Activated CD8-positive, alpha-beta T cell treated with anti-CD3 and anti-CD28 coated beads for 36 hours (primary cell): ENCODE data around the gene EMC9. TPM values are rescaled to one million over a fixed set of nuclear protein-coding genes. Genes with fewer than 3 reads are reported as not detected.

Experiments used
- ATAC-seq: fragments of 200-7000 bp; cut with Tn5 transposase; one replicate; pipeline ENCODE4 v1.10.0; 2021; ENCODE audit warnings: mild to moderate bottlenecking, moderate library complexity
- CTCF ChIA-PET: fragments of 350-600 bp; sonication (Branson Sonifier 250); formaldehyde crosslinking; loops from one replicate; lab custom pipeline; 2021; ENCODE audit warnings: antibody characterized with exemption; lab: Charles Lee
- POLR2A ChIA-PET: fragments of 350-600 bp; sonication (Branson Sonifier 250); formaldehyde crosslinking; loops from one replicate; lab custom pipeline; 2021; ENCODE audit warnings: antibody characterized with exemption; lab: Charles Lee
- DNase-seq: peaks from one replicate; pipeline ENCODE4 v3.0.0-alpha.2; 2020
- H3K27ac Mint-ChIP-seq: one replicate; pipeline ENCODE4 v1.8.0; 2021; ENCODE audit warnings: mild to moderate bottlenecking, mixed read lengths
- H3K27me3 Mint-ChIP-seq: one replicate; pipeline ENCODE4 v1.8.0; 2021; ENCODE audit warnings: mixed read lengths
- H3K36me3 Mint-ChIP-seq: one replicate; pipeline ENCODE4 v1.8.0; 2021; ENCODE audit warnings: low read depth, mixed read lengths
- H3K4me1 Mint-ChIP-seq: one replicate; pipeline ENCODE4 v1.8.0; 2021; ENCODE audit warnings: low read depth, mixed read lengths
- H3K4me3 Mint-ChIP-seq: one replicate; pipeline ENCODE4 v1.8.0; 2021; ENCODE audit warnings: mild to moderate bottlenecking, moderate library complexity, mixed read lengths
- H3K9me3 Mint-ChIP-seq: one replicate; pipeline ENCODE4 v1.8.0; 2021; ENCODE audit warnings: mixed read lengths
- CTCF ChIP-seq: fragments of 200-600 bp; IDR thresholded peaks from one replicate; pipeline ENCODE4 v1.8.0; 2022; ENCODE audit warnings: antibody characterized with exemption, mild to moderate bottlenecking
- intact Hi-C: fragments of 100-400 bp; cut with micrococcal nuclease; formaldehyde crosslinking; loops from one replicate; pipeline ENCODE4 v1.10.0; 2022
- total RNA-seq, 2 experiments: library from RNA; stranded (reverse); gene quantifications; one replicate each; pipeline ENCODE4 v1.2.3, GENCODE V29; 2021

The EMC9 gene
- total RNA-seq, 2 experiments from 2014 or later: 39.0 to 39.9 TPM

DNA sequence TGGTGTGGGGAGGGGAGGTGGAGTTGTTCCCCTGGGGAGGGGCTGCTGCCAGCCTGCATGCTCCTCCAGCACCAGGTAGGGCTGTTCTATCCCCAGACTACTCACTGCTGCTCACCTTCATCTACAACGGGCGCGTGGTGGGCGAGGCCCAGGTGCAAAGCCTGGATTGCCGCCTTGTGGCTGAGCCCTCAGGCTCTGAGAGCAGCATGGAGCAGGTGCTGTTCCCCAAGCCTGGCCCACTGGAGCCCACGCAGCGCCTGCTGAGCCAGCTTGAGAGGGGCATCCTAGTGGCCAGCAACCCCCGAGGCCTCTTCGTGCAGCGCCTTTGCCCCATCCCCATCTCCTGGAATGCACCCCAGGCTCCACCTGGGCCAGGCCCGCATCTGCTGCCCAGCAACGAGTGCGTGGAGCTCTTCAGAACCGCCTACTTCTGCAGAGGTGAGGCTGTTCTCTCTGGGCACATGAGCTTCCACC is 23.2 kb upstream of the EMC9 start:
- ChIA-PET POLR2A (interaction anchor here (0.7 to 7.3 kb wide), 18 partner anchors 8 to 69 kb away, joined by 3 to 178 read pairs (median 5); partner anchors contain the start of genes DCAF11, IPO4, PSME2 and RNF31), CTCF (interaction anchor here (1.1 to 1.4 kb wide), 2 partner anchors 9 to 78 kb away, joined by 3 to 5 read pairs; partner anchors contain the start of gene TINF2)
- Mint-ChIP-seq H3K4me3 (no peak overlapping the region), H3K9me3 (no peaks in the 10 kb centered on the region), H3K4me1 (peaks cover 49% of the 10 kb centered on the region), H3K36me3 (peaks cover 62% of the 10 kb centered on the region), H3K27ac (peak overlapping the region; percentile 99), H3K27me3 (no peaks in the 10 kb centered on the region)
- intact Hi-C loops: no loop called here
- ATAC-seq (no peak), DNase-seq (no peak)
- TF ChIP-seq CTCF: no peak

GRCh38 chr14:24162093-24162492 is 20.7 kb upstream of the EMC9 start:
- ATAC-seq: no peak

DNA sequence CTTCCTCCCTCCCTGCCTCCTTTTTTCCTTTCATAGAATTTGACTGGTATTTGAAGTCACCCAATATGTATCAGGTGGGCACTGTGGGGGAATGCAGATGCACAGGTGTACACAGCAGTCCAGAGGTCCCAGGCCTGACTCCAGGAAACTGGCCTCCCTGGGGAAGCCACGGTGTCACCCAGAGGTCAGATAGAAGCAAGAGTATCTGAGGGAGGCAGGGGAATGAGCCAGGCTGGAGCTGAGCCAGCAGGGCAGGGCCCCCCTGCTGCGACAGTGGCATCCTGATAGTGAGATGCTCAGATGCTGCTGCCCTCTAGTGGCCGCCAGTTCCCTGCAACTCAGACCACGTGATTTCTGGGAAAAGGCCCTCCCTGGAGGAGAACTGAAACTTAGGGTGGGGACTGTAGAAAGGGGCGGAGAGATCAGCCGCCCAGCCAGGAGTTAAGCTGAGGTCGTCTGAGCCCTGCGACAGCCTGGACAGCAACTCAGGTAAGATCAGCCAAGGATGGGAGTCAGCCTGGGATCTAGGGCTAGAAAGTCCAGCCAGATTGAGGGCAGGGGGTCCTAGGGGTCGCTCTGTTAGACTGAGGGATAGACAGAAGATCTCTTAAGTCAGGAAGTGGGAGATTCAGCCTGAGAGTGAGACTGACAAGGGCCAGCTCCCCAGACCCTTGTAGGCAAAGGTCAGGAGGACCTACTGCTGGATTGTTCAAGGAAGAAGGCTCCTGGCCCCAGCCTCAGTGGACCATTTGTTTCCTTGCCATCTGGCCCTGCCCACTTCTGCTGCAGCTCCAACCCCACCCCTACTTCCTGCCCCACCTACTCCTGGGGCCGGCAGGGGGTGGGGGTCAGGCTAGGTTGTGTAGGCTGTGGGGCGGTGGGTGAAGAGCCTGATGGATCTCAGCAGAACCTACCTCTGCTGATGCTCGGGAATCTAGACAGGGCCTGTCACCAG is 19.7 kb upstream of the EMC9 start, which contains the start of gene IRF9:
TSS of gene IRF9 (plus strand) at position 416 of the 955 bp plus-strand sequence. CDS start 880 bp downstream, outside the sequence.
- ATAC-seq (peak; percentile 88), DNase-seq (peak; percentile 99)
- H3K4me1 Mint-ChIP-seq: peaks cover 39% of the 10 kb centered on the region
- TF ChIP-seq CTCF: peak; percentile 81
- peak within 1 kb of the TSS; percentile 91 for H3K4me3 Mint-ChIP-seq
- peaks cover 66% of the 10 kb centered on the region for H3K36me3 Mint-ChIP-seq
- no peaks in the 10 kb centered on the region for H3K27me3 Mint-ChIP-seq
- no peaks in the 10 kb centered on the region for H3K9me3 Mint-ChIP-seq
- ChIA-PET CTCF (interaction anchor here (0.6 to 5.0 kb wide), 42 partner anchors 9 to 270 kb away, joined by 3 to 91 read pairs (median 6); partner anchors contain the start of genes CIDEB, DCAF11, DHRS1 and EMC9), POLR2A (interaction anchor here (0.5 to 7.3 kb wide), 32 partner anchors 11 to 269 kb away, joined by 3 to 178 read pairs (median 6); partner anchors contain the start of genes CBLN3, CHMP4A, DCAF11 and EMC9)
- H3K27ac Mint-ChIP-seq: peak within 1 kb of the TSS; percentile 99
- intact Hi-C loops: no loop called here

More at GRCh38 chr14:24162093-24162492, 20.7 kb upstream of the EMC9 start:
- POLR2A ChIA-PET: interaction anchor here (0.6 to 7.3 kb wide), 21 partner anchors 10 to 81 kb away, joined by 3 to 178 read pairs (median 14); partner anchors contain the start of genes CHMP4A, DCAF11, EMC9 and IPO4
- Mint-ChIP-seq H3K9me3 (no peaks in the 10 kb centered on the region), H3K4me3 (peak overlapping the region; percentile 91), H3K36me3 (peaks cover 61% of the 10 kb centered on the region), H3K4me1 (peaks cover 39% of the 10 kb centered on the region), H3K27me3 (no peaks in the 10 kb centered on the region), H3K27ac (peak overlapping the region; percentile 99)
- intact Hi-C loops: no loop called here
- CTCF ChIA-PET: interaction anchor here (0.9 to 5.0 kb wide), 18 partner anchors 8 to 269 kb away, joined by 3 to 91 read pairs (median 10); partner anchors contain the start of genes DCAF11, EMC9, IPO4 and MDP1
- peak; percentile 49 for DNase-seq
- no peak for TF ChIP-seq CTCF

- Mint-ChIP-seq H3K27me3 (no peaks in the 10 kb centered on the region), H3K27ac (peak overlapping the region; percentile 99), H3K4me1 (peaks cover 39% of the 10 kb centered on the region), H3K9me3 (no peaks in the 10 kb centered on the region), H3K4me3 (peak overlapping the region; percentile 91), H3K36me3 (peaks cover 67% of the 10 kb centered on the region)
- ATAC-seq (no peak), DNase-seq (no peak)
- no peak for TF ChIP-seq CTCF
- POLR2A ChIA-PET: interaction anchor here (0.5 to 7.3 kb wide), 22 partner anchors 12 to 269 kb away, joined by 3 to 178 read pairs (median 12); partner anchors contain the start of genes CBLN3, CHMP4A, DCAF11 and EMC9
- CTCF ChIA-PET: interaction anchor here (0.6 to 5.0 kb wide), 35 partner anchors 9 to 271 kb away, joined by 3 to 91 read pairs (median 6); partner anchors contain the start of genes CIDEB, DCAF11, DHRS1 and NOP9
- intact Hi-C loops: no loop called here
Measured at GRCh38 chr14:24160499-24160849, 19.1 kb upstream of the EMC9 start.
